ENCODE measurements around the gene WDR93.
A peak's percentile ranks its signal among the peaks of the same experiment; 100 is the strongest.
"Not testable (repeated sequence)": the region's sequence is repeated elsewhere in the genome, so short reads cannot be mapped to it uniquely, and the experiment has no call there.

WDR93 gene

DNA sequence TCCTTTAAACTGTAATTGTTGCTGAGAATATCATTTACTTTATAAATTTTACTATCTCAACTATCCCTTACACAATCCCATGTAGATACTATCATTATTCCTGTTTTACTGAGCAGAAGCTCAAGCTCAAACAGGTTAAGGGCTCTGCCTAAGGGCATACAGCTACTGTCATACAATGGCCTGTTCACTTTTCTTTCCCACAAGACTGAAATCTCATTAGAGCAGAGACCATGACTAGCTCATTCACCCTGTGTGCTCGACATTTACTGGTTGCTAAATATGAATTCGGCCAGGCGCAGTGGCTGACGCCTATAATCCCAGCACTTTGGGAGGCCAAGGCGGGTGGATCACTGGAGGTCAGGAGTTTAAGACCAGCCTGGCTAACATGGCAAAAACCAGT lies 83.9 kb downstream of the WDR93 start:
- DNase-seq, result no peak

DNA sequence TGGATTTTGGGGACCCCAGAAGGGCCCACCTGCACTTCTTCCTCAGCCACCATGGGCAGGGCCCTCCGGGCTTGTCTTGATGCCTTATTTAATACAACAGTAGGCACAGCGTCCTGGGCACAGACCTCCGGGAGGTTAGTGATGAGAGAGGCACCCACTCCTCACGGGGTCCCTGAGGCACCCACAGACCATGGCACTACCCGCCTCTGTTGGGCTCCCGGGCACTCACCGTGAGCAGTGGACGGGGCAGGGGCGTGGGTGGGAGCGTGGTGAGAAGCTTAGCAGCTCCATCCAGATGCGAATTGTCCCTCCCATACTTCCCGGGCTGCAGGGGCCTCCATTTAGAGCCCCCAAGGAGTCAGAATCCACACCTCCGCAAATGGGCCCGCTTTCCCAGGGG lies 85.2 kb downstream of the WDR93 start:
- no peak for DNase-seq

- peak; percentile 91 for DNase-seq
Measured at GRCh38 chr15:89776274-89777072, 85.9 kb downstream of the WDR93 start, which contains the start of gene MESP2. MESP2 (plus strand) TSS chr15:89776332; CDS start chr15:89776358, 26 bp downstream.

- no peak for DNase-seq
Measured at GRCh38 chr15:89777073-89777751, 86.6 kb downstream of the WDR93 start.

DNA sequence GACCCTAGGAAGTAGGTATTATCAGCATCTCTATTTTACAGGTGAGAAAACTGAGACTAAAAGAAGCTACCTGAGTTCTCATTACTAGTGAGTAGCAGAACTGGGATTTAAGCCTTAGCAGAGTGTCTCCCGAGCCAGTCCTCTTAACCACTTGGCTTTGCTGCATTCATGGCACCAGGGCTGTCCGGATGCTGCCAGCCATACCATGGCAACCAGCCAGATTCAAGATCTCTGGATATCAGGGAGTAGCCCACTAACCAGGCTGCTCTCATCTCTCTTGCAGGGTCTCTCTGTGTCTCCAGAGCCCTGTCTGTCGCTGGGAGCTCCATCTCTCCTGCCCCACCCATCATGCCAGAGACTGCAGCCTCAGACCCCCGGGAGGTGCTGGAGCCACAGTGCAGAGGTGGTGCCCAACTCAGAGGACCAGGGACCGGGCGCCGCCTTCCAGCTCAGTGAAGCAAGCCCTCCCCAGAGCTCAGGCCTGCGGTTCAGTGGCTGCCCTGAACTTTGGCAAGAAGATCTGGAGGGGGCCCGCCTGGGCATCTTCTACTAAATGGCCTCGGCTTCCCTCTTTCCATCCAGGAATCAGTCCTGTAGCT lies 87.3 kb downstream of the WDR93 start:
- DNase-seq, result no peak

DNA sequence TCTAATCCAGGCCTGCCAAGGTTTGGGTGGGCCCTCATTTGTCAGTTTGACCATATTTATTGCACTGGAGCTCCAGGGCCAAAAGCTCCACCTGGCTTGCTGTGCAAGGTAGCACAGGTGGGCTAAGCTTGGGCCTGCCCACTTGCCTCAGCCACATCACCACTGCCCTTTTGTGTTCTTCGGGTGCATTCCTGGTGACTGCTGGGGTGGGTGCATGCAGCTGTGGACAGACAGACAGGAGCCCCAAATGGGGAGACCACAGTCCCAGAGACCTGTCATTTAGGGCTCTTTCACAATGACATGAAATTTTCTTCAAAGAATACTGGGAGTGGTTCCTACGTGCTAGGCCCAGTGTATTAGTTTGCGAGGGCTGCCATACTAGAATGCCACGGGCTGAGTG lies 88.2 kb downstream of the WDR93 start:
- no peak for DNase-seq

GRCh38 chr15:89780601-89781000 lies 90.0 kb downstream of the WDR93 start:
- DNase-seq, result no peak

DNA sequence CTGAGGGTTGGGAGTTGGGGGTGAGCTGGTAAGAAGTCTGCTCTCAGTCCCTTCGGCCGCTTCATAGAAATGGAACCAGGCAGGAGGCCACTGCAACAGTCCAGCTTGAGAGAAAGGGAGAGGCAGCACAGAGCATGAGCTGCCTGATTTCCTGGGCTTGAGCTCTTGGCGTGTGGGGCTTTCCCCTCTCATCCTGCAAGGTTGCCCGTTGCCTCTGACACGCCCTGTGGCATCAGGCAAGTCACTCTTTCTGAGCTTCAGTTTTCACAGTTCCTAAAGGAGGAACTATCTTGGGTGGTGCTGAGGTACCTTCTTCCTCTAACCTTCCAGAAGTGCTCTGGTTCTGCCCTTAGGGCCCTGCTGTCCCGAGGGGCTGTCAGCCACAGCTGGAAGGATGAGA lies 90.4 kb downstream of the WDR93 start:
- no peak for DNase-seq

GRCh38 chr15:89781891-89782618 lies 91.4 kb downstream of the WDR93 start:
- DNase-seq, result no peak

DNA sequence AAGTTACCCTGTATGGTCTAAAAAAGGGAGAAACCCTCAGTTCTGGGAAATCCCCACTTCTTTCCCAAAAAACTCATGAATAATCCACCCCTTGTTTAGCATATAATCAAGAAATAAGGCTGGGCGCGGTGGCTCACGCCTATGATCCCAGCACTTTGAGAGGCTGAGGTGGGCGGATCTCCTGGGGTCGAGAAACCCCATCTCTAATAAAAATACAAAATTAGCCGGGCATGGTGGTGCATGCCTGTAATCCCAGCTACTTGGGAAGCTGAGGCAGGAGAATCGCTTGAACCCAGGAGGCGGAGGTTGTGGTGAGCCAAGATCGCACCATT lies 92.0 kb downstream of the WDR93 start:
- not testable (repeated sequence) for DNase-seq

DNA sequence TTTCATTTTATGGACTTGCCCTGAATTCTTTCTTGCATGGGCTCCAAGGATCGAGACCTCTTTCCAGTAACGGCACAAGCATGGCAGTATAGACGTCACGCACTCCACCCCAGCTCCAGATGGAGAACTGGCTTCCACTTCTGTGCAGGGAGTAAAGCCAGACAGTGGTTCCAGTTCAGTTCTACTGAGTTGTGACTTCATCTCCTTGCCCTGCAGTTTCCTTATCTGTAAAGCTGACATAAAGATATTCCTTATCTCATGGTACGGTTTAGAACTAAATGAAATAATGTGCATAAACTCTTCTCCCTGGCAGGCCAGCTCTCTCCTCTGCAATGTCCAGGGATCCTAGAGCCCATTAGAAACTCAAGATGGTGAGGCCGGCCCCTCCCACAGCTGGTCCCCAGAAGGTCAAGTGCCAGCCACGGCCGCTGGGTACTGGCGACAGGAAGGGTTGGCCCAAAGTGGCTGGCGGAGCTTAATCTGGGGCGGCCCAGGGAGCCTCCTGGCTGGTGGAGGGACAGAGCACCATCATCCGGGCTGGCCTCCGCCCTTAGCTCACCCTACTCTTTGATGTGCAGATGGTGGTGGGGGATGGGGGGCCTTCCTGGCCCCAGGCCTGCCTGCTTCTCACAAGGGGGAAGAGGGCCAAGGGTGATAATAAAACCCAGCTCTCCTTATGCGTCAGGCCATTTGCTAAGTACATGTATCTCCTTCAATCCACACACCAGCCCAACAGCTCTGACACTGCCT lies 92.7 kb downstream of the WDR93 start:
- no peak for DNase-seq

DNA sequence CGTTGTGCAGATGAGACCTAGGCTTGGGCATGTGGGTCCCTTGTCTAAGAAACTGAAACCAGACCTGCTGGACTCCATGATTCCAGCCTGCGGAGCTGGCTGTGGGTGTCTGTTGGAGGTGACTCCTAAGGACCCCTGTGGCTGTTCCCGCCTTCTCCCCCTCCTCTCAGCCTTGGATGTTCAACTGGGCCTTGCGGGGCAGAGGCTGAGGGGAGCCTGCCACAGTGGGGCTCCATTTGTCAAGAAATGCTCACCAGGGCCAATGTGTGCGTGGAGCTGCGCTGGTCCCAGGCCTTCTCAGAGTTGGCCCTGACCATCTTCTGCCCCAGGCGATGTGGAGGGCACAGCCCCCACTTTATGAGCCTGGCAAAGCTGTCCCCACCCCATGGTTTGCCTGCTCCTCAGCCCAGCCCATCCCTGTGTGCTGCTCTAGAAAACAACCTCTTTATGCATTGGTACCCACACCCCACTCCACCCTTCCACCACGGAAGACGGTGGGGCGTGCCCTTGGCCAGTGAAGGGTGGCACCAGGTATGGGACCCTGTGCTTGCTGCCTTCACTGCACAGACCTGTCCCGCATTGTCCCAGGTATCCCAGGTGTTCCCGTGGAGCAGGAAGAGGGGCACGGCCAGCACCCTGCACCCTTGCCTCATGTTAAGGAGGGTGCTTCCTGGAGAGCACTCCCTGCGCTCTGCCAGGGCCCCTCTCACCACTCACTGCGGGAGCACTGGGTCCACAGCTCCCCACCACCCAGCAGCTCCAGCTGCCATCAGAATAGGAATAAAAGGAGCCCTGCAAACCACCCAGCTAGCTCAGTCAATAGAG lies 93.5 kb downstream of the WDR93 start:
- no peak for DNase-seq

- DNase-seq, result no peak
Measured at GRCh38 chr15:89784686-89784960, 94.0 kb downstream of the WDR93 start.

DNA sequence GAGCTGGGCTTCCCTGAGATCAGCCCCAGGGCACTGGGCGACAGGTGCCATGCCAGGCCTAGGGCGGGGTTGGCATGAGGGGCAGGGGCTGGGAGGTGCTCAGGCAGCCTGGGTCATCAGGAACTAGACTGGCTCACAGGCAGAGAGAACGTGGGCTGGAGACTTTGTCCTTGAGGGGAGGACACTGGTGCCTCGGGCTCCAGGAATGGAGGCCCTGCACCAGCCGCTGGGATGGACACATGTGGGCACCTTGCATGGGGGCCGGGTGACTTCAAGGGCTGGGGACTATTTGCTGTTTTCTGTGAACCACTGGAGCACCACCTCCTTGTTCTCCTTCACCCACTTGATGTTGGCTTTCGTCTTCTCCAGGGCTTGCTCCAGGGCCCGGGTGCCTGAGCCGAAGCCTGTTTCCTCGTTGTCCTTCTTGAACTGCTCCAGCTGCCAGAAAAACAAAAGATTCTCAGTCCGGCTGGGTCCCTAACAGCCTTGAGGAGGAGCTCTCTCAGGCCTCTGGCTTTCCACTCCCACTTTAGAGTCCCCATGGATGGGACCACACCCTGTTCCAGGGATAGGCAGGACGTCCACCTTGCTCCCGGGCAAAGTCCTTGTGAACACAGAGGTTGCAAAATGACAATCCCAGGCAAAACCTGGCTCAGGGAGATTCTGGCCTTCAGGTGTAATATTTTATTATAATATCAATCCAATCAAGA lies 94.6 kb downstream of the WDR93 start:
- DNase-seq, result no peak

GRCh38 chr15:89785774-89786140 lies 95.1 kb downstream of the WDR93 start:
- DNase-seq, result no peak

DNA sequence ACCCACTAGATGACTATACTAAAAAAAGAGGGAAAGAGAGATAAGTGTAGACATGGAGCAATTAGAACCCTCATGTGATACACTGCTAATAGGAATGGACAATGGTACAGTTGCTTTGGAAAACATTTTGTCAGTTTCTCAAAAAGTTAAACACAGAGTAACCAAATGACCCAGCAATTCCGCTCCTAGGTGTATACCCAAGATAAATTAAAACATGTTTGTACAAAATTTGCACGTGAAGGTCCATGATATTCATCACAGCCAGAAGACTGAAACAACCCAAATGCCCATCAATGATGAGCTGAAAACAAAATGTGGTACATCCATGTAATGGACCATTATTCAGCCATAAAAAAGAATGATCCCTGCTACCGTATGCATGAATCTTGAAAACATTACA lies 97.3 kb downstream of the WDR93 start:
- DNase-seq, result no peak

DNA sequence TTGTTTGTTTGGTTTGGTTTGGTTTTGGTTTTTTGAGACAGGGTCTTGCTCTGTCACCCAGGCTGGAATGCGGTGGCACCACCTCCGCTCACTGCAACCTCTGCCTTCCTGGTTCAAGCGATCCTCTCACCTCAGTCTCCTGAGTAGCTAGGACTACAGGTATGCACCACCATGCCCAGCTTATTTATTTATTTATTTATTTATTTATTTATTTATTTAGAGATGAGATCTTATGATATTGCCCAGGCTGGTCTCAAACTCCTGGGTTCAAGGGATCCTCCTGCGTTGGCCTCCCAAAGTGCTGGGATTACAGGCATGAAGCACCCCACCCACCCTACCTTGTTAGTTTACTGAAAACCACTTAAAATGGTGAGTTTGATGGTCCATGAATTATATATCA lies 98.0 kb downstream of the WDR93 start:
- not testable (repeated sequence) for DNase-seq

DNA sequence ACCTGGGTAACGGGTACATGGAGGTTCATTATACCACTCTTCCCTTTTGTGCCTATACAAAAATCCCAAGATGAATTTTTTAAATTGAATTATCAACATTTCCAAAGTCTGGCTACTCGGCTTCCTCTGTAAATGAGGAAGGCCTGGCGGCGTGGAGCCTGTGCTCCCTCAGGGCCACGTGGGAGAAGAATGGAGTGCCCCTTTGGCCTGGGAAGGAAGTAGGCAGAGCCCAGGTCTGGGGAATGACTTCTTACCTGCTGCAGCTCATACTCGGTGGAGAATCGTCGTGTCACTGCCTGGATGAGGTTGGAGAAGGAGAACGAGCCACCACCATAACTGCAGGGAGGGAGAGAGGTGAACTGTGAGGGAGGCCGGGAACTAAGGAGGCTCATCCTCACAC lies 99.6 kb downstream of the WDR93 start:
- DNase-seq, result no peak

DNA sequence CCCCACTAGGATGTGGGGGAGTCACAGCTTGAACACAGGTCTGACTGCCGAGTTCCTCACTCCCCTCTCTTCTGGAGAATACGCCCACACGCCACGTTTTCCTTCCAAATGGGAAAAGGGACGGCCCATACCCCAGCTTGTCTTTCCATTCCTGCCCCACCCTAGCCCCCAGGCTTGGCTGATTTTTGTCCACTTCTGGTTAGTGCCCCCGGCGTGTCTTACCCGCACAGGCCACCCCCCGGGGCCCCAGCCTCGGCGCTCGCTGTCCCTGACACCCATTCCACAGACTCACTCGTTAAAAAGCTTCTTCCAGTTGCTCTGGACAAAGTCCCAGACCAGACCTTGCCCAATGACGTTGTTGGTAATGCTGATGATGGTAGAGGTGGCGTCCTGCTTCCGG lies 100.0 kb downstream of the WDR93 start:
- no peak for DNase-seq

- no peak for DNase-seq
Measured at GRCh38 chr15:89792106-89792805, 101.6 kb downstream of the WDR93 start.
